ENCODE results near the gene TNFRSF6B.

GRCh38 chr20:63692436-63693082 lies 3.9 kb upstream of the TNFRSF6B start:
- TF ChIP-seq POLR2A (IDR thresholded peaks at IDR 0.05) (no peak), CTCF (IDR thresholded peaks at IDR 0.05) (peak in 1 of 6 experiments; percentile 12)
